ENCODE results near the gene FGR.
"Not testable (repeated sequence)": the region's sequence is repeated elsewhere in the genome, so short reads cannot be mapped to it uniquely, and the experiment has no call there.

- not testable (repeated sequence) for TF ChIP-seq CTCF (IDR thresholded peaks at IDR 0.05; ENCODE audit: low read depth, low read length); POLR2A (IDR thresholded peaks at IDR 0.05; ENCODE audit: extremely low read depth, insufficient read length); MAX (IDR thresholded peaks at IDR 0.05; ENCODE audit: low read depth, low read length); MYC (IDR thresholded peaks at IDR 0.05; ENCODE audit: low read depth, low read length)
Measured at GRCh38 chr1:27627733-27628132, 7.3 kb downstream of the FGR start.

Data from NB4 (cell line).